Measurements from ENCODE around the gene SPRYD3.

DNA sequence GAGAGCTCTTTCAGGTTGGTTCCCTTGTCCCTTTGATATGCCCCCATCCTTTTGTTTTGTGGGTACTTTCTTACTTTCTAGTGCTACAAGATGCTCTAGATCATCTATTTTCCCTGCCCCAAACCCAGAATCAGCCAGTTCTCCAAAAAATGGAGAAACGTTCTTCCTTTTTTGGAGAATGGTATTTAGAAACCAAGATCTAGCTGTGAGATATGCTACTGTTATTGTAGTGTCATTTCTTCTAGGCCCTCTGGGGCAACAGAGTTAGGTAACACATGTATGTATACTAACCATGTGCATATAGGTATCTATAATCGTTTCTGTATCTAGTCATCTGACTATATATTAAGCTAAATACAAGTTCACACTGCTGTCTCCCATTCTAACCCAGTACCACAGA lies 11.4 kb upstream of the SPRYD3 start:
- no peak for TF ChIP-seq GATA2 (IDR thresholded peaks at IDR 0.05; ENCODE audit: low read depth, low read length)
- no peak for TF ChIP-seq GATA3 (IDR thresholded peaks at IDR 0.05; ENCODE audit: low read depth, low read length)
